GM19035 (cell line): ENCODE data around the gene DCHS1.

Source experiments
- ATAC-seq: cut with Tn5 transposase; IDR thresholded peaks from one replicate; pipeline ENCODE4 v1.9.1; 2021; ENCODE audit not compliant: unreplicated experiment

DCHS1 gene

GRCh38 chr11:6629892-6630631 is 25.5 kb downstream of the DCHS1 start:
- ATAC-seq: no peak

- no peak for ATAC-seq
Observed at GRCh38 chr11:6629573-6629891, 26.1 kb downstream of the DCHS1 start.

- no peak for ATAC-seq
Observed at GRCh38 chr11:6628526-6628925, 27.1 kb downstream of the DCHS1 start.

- ATAC-seq: peak; percentile 77
Observed at GRCh38 chr11:6627762-6628241, 27.8 kb downstream of the DCHS1 start.

GRCh38 chr11:6626971-6627761 is 28.4 kb downstream of the DCHS1 start:
- no peak for ATAC-seq

- ATAC-seq: no peak
Observed at GRCh38 chr11:6625832-6626420, 29.7 kb downstream of the DCHS1 start.

- ATAC-seq: no peak
Observed at GRCh38 chr11:6625156-6625831, 30.3 kb downstream of the DCHS1 start.

GRCh38 chr11:6623391-6624363 is 31.9 kb downstream of the DCHS1 start:
- no peak for ATAC-seq

- no peak for ATAC-seq
Observed at GRCh38 chr11:6622261-6623171, 33.1 kb downstream of the DCHS1 start.

GRCh38 chr11:6621711-6622211 is 33.8 kb downstream of the DCHS1 start:
- ATAC-seq: no peak

GRCh38 chr11:6620636-6621035 is 35.0 kb downstream of the DCHS1 start:
- ATAC-seq: no peak

GRCh38 chr11:6619004-6619745 is 36.4 kb downstream of the DCHS1 start, which contains the start of gene TPP1:
Gene TPP1, minus strand, starts transcription at chr11:6619422. Its CDS starts 22 bp downstream, at chr11:6619400.
- peak; percentile 99 for ATAC-seq

GRCh38 chr11:6618117-6619003 is 37.2 kb downstream of the DCHS1 start:
- no peak for ATAC-seq

GRCh38 chr11:6617315-6617781 is 38.3 kb downstream of the DCHS1 start:
- no peak for ATAC-seq

- no peak for ATAC-seq
Observed at GRCh38 chr11:6616596-6617250, 38.9 kb downstream of the DCHS1 start.

GRCh38 chr11:6615882-6616585 is 39.6 kb downstream of the DCHS1 start:
- no peak for ATAC-seq
